LNCaP clone FGC (cell line): ENCODE measurements around the gene ITGB7.

ENCODE experiments used
- DNase-seq: peaks from one replicate; pipeline ENCODE4 v3.0.0-alpha.2; 2011; ENCODE audit warnings: low read depth
- H3K4me3 ChIP-seq: 2 replicates; pipeline ENCODE4 v1.5.1; 2011; ENCODE audit warnings: mild to moderate bottlenecking, low read depth, low read length, control low read depth
- CTCF ChIP-seq: IDR thresholded peaks from 2 replicates; pipeline ENCODE4 v1.5.1; 2012; ENCODE audit warnings: mild to moderate bottlenecking; ENCODE audit not compliant: control insufficient read depth, insufficient read depth; ENCODE audit errors: extremely low read depth

ITGB7 gene

GRCh38 chr12:53220694-53221202 is 13.7 kb upstream of the ITGB7 start:
- no peak for TF ChIP-seq CTCF
- H3K4me3 ChIP-seq, result peak overlapping the region; percentile 57
- peak; percentile 51 for DNase-seq

- TF ChIP-seq CTCF, result no peak
- H3K4me3 ChIP-seq, result peak overlapping the region; percentile 57
- no peak for DNase-seq
Observed at GRCh38 chr12:53219956-53220693, 13.1 kb upstream of the ITGB7 start.

- DNase-seq, result no peak
- no peak for TF ChIP-seq CTCF
- no peak overlapping the region for H3K4me3 ChIP-seq
Observed at GRCh38 chr12:53219292-53219955, 12.4 kb upstream of the ITGB7 start.

- no peak overlapping the region for H3K4me3 ChIP-seq
- no peak for DNase-seq
- TF ChIP-seq CTCF, result no peak
Observed at GRCh38 chr12:53218551-53219291, 11.7 kb upstream of the ITGB7 start.

GRCh38 chr12:53217931-53218307 is 10.9 kb upstream of the ITGB7 start:
- H3K4me3 ChIP-seq, result no peak overlapping the region
- no peak for DNase-seq

More at GRCh38 chr12:53217931-53218307, 10.9 kb upstream of the ITGB7 start:
- no peak for TF ChIP-seq CTCF
